Choroid plexus epithelial cell (primary cell): ENCODE data around the gene SLC32A1.

Source experiments
- DNase-seq: peaks from one replicate; pipeline ENCODE4 v3.0.0-alpha.2; 2010; ENCODE audit warnings: low read depth
- H3K4me3 ChIP-seq: 2 replicates; pipeline ENCODE4 v1.5.1; 2011; ENCODE audit warnings: low read depth, mild to moderate bottlenecking, control low read depth, low read length, moderate library complexity
- TF ChIP-seq, protein P1 (sequence below): conservative IDR thresholded peaks from 2 replicates; pipeline ENCODE4 v1.5.1; 2011; ENCODE audit warnings: low read depth, mild to moderate bottlenecking, control low read depth, inconsistent platforms, low read length, moderate library complexity

The SLC32A1 gene

DNA sequence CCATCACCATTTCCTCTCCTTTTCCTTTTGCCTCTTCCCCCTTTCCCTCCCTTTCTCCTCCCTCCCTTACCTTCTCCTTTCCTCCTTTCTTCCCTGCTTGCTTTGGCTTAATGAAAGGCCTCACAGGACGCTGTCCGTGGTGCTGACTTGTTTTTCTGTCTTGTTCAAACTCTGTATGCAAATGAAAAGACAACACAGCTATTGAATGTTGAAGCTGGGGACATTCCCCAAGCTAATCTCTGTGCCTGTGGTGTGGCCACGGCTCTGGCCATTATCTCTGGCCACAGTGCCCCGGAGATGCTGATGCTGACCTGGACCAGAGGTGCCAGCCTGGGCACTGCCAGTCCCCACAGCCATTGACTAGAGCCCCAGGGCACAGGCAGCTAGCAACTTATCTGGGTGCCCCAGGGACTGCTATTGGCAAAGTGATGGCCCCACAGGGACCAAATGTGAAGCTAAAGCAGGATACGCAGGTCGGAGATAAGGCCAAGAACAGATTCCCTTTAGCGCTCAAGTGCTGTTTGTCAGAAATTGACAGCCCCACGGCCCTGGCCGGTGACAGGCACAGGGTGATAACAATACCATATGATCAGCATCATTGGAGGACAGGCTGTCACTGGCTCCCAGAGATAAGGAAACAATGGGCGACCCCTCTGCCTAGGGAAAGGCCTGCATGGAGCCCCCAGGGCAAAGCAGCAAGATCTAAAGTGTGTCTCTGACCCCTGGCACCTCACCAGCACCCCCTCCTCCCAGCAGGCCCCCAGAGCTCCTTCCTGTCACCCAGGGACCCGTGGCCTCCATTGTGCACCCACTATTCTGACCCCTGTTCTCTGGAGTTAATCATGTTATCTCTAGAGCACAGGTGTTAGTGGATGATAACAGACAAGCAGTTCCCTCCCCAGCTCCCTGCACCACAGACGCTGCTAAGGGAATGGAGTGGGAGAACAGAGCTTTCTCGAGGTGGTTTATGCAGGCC lies 31.6 kb upstream of the SLC32A1 start:
- DNase-seq: peak; percentile 82
- no peak overlapping the region for H3K4me3 ChIP-seq
- TF ChIP-seq, protein P1, sequence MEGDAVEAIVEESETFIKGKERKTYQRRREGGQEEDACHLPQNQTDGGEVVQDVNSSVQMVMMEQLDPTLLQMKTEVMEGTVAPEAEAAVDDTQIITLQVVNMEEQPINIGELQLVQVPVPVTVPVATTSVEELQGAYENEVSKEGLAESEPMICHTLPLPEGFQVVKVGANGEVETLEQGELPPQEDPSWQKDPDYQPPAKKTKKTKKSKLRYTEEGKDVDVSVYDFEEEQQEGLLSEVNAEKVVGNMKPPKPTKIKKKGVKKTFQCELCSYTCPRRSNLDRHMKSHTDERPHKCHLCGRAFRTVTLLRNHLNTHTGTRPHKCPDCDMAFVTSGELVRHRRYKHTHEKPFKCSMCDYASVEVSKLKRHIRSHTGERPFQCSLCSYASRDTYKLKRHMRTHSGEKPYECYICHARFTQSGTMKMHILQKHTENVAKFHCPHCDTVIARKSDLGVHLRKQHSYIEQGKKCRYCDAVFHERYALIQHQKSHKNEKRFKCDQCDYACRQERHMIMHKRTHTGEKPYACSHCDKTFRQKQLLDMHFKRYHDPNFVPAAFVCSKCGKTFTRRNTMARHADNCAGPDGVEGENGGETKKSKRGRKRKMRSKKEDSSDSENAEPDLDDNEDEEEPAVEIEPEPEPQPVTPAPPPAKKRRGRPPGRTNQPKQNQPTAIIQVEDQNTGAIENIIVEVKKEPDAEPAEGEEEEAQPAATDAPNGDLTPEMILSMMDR: no peak

DNA sequence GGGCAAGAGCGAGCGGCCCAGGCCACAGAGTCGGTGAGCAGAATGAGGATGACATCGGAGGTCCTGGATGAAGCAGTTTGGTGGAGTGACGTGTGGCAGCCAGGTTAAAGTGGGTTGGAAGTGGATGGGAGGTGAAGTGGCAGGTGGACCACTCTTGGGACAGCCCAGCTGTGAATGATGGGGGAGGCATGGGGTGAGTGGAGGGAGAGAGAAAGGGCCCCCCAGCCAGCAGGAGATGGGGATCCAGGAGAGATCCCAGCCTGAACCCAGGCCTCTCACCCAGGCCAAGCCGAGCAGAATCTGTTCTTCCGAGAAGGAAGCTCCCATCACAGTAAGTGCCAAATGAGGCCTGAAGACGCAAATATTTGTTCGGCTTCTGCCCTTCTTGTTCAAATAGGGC lies 27.0 kb upstream of the SLC32A1 start:
- no peak for DNase-seq
- TF ChIP-seq, protein P1: no peak
- no peak overlapping the region for H3K4me3 ChIP-seq

DNA sequence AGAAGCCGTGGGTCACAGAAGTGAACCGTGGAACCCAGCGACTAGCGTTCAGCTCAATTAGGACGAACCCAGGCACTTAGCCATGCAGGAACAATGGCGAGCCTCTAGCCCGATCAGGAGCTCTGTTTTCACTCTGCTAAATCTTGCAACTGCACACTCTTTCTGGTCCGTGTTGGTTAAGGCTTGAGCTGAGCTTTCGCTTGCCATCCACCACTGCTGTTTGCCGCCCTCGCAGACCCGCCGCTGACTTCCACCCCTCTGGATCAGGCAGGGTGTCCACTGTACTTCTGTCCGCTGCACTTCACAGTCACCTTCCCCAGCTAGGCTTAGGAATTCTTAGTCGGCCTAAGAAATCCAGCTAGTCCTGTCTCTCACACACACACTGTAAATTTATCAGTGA lies 25.7 kb upstream of the SLC32A1 start:
- no peak for DNase-seq
- TF ChIP-seq, protein P1: no peak
- no peak overlapping the region for H3K4me3 ChIP-seq

DNA sequence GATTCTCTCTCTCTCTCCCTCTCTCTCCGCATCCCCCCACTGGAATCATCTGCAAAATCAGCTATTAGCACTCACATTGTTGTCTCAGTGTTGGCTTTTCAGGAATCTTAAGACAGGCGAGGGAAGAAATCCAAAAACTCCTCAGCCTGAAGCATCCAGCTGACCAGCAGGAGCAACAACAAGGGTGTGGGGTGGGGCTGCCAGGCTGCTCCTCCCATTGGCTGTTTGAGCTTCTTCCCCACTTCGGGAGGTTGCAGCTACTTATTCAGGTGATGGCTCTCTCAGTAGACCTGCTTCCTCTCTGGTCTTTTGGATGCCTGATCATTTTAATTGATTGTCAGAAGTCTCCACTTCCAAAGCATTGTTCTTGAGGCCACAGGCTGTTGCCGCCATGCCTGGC lies 24.1 kb upstream of the SLC32A1 start:
- TF ChIP-seq, protein P1: no peak
- DNase-seq: no peak
- no peak overlapping the region for H3K4me3 ChIP-seq

DNA sequence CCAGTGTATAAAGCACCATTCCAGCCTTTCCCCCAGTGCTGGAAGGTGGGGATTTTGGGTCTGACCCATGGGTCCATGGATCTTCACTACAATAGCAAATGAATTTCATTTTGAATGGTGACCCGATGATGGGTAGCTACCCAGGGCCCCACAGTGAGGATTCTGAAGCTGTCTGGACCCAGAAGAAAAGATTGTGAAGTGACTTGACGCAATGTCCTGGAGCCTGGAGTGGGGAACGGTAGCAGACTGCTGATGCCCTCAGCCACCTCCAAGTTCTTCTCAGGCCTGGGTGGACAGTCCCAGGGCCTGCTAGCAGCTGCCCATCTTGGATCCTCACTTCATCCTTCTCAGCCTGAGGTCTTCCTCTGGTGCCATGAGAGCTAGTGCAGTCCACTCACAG lies 23.4 kb upstream of the SLC32A1 start:
- no peak for DNase-seq
- TF ChIP-seq, protein P1: no peak
- no peak overlapping the region for H3K4me3 ChIP-seq

DNA sequence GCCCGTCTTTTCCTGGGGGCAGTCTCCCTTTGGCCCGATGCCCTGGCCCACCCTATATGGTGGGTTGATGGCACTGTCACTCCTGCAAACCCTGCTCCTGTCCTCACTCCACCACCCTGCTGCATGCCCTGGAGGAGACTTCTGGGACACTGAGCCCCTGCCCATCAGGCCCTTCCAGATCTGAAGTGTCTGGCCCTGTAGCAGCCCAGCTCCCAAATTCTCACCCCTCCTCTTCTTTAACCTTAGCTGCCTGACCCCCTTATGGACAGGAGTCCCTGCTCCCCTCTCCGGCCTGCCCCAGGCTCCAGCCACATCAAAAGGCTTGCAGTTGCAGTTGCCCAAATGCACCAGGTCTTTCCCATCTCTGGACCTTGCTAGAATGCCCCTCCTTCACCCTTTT lies 20.8 kb upstream of the SLC32A1 start:
- TF ChIP-seq, protein P1: no peak
- no peak overlapping the region for H3K4me3 ChIP-seq
- no peak for DNase-seq

DNA sequence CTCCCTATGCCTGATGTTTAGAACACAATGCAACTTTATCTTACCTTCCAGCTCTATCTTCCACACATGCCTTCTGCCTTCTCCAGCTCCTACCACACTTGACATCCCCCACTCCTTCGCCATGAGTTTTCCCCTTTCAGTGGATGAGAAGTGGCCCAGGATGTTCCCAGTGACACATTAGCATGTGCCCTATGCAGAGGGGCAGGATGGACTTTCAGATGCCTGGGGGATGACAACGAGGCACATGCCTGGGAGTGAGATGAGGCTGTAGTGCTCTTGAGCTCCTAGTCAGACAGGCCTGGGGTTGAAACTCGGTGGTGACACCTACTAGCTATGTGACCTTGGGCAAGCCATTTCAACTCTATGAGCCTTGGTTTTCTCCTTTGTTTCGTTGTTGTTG lies 20.1 kb upstream of the SLC32A1 start:
- DNase-seq: no peak
- TF ChIP-seq, protein P1: no peak
- H3K4me3 ChIP-seq: no peak overlapping the region
